H9 (cell line): ENCODE data around the gene RNF41. TPM values are rescaled to one million over a fixed set of nuclear protein-coding genes. Genes with fewer than 3 reads are reported as not detected.

Experiments
- DNase-seq: peaks from one replicate; pipeline ENCODE4 v3.0.0-alpha.2; 2017
- H2AFZ ChIP-seq: one replicate; pipeline ENCODE4 v1.6.1; 2013; ENCODE audit warnings: mild to moderate bottlenecking, low read length, control low read depth, moderate library complexity
- H2AK5ac ChIP-seq: 2 replicates; pipeline ENCODE4 v1.6.1; 2013; ENCODE audit warnings: low read length, control low read depth, mixed read lengths; ENCODE audit not compliant: insufficient read length
- H2BK120ac ChIP-seq: one replicate; pipeline ENCODE4 v1.6.1; 2013; ENCODE audit warnings: low read depth, mild to moderate bottlenecking, low read length, control low read depth, inconsistent platforms; ENCODE audit not compliant: poor library complexity, severe bottlenecking
- H2BK12ac ChIP-seq: 2 replicates; pipeline ENCODE4 v1.6.1; 2013; ENCODE audit warnings: low read length, control low read depth, mixed read lengths, low read depth; ENCODE audit not compliant: insufficient read length
- H2BK15ac ChIP-seq: 2 replicates; pipeline ENCODE4 v1.6.1; 2013; ENCODE audit warnings: low read depth, low read length, control low read depth
- H2BK20ac ChIP-seq: one replicate; pipeline ENCODE4 v1.6.1; 2013; ENCODE audit warnings: low read depth, mild to moderate bottlenecking, low read length, control low read depth, inconsistent platforms; ENCODE audit not compliant: poor library complexity, severe bottlenecking
- H2BK5ac ChIP-seq: 2 replicates; pipeline ENCODE4 v1.6.1; 2013; ENCODE audit warnings: low read length, control low read depth, mixed read lengths; ENCODE audit not compliant: insufficient read length
- H3K14ac ChIP-seq: 2 replicates; pipeline ENCODE4 v1.6.1; 2013; ENCODE audit warnings: low read length, control low read depth; ENCODE audit not compliant: insufficient read depth
- H3K18ac ChIP-seq: 2 replicates; pipeline ENCODE4 v1.6.1; 2013; ENCODE audit warnings: low read depth, mild to moderate bottlenecking, mixed read lengths, low read length, control low read depth; ENCODE audit not compliant: insufficient read length
- H3K23ac ChIP-seq: 2 replicates; pipeline ENCODE4 v1.6.1; 2013; ENCODE audit warnings: low read length, control low read depth, mixed read lengths, low read depth; ENCODE audit not compliant: insufficient read length
- H3K23me2 ChIP-seq: 2 replicates; pipeline ENCODE4 v1.6.1; 2013; ENCODE audit warnings: low read depth, mild to moderate bottlenecking, mixed read lengths, low read length, control low read depth; ENCODE audit not compliant: insufficient read length, poor library complexity, severe bottlenecking
- H3K27ac ChIP-seq: 2 replicates; pipeline ENCODE4 v1.5.1; 2013; ENCODE audit warnings: low read length, control low read depth, mixed read lengths, low read depth; ENCODE audit not compliant: insufficient read length
- H3K27me3 ChIP-seq: 2 replicates; pipeline ENCODE4 v1.6.1; 2013; ENCODE audit warnings: low read length, control low read depth, inconsistent platforms; ENCODE audit not compliant: insufficient read depth
- H3K4ac ChIP-seq: 2 replicates; pipeline ENCODE4 v1.6.1; 2013; ENCODE audit warnings: low read depth, mild to moderate bottlenecking, control low read depth, inconsistent platforms, low read length, moderate library complexity
- H3K4me1 ChIP-seq: 2 replicates; pipeline ENCODE4 v1.6.1; 2013; ENCODE audit warnings: low read length, control low read depth, inconsistent platforms; ENCODE audit not compliant: insufficient read depth
- H3K4me2 ChIP-seq: 2 replicates; pipeline ENCODE4 v1.6.1; 2013; ENCODE audit warnings: low read length, control low read depth, mixed read lengths; ENCODE audit not compliant: insufficient read length, insufficient read depth
- H3K56ac ChIP-seq: 2 replicates; pipeline ENCODE4 v1.6.1; 2013; ENCODE audit warnings: low read depth, mild to moderate bottlenecking, mixed read lengths, low read length, control low read depth; ENCODE audit not compliant: insufficient read length
- H3K79me1 ChIP-seq: 2 replicates; pipeline ENCODE4 v1.6.1; 2013; ENCODE audit warnings: low read depth, mild to moderate bottlenecking, moderate library complexity, low read length, control low read depth, inconsistent platforms; ENCODE audit not compliant: insufficient read depth, poor library complexity, severe bottlenecking
- H3K79me2 ChIP-seq: 2 replicates; pipeline ENCODE4 v1.6.1; 2013; ENCODE audit warnings: low read length, control low read depth, inconsistent platforms; ENCODE audit not compliant: insufficient read depth
- H3K9ac ChIP-seq: 2 replicates; pipeline ENCODE4 v1.6.1; 2013; ENCODE audit warnings: low read length, control low read depth, mixed read lengths; ENCODE audit not compliant: insufficient read length; ENCODE audit errors: extremely low read depth
- H3K9me3 ChIP-seq: one replicate; pipeline ENCODE4 v1.6.1; 2013; ENCODE audit warnings: low read depth, low read length, inconsistent platforms; ENCODE audit not compliant: control insufficient read depth
- H3T11ph ChIP-seq: one replicate; pipeline ENCODE4 v1.6.1; 2013; ENCODE audit warnings: mild to moderate bottlenecking, low read length, control low read depth, inconsistent platforms
- H4K20me1 ChIP-seq: one replicate; pipeline ENCODE4 v1.6.1; 2013; ENCODE audit not compliant: control insufficient read depth, insufficient read length, insufficient read depth
- H4K5ac ChIP-seq: 2 replicates; pipeline ENCODE4 v1.6.1; 2013; ENCODE audit warnings: low read depth, mild to moderate bottlenecking, mixed read lengths, low read length, control low read depth; ENCODE audit not compliant: insufficient read length
- H4K8ac ChIP-seq: replicated peaks from 2 replicates; pipeline ENCODE4 v1.6.1; 2013; ENCODE audit warnings: low read length, control low read depth, mixed read lengths, low read depth; ENCODE audit not compliant: insufficient read length
- H4K91ac ChIP-seq: 2 replicates; pipeline ENCODE4 v1.6.1; 2013; ENCODE audit warnings: low read depth, mild to moderate bottlenecking, moderate library complexity, mixed read lengths, low read length, control low read depth; ENCODE audit not compliant: insufficient read length
- H3K27ac Mint-ChIP-seq, 3 experiments: 2 replicates in 2 of 3; 3 replicates in 1 of 3; pipeline ENCODE4 v1.8.0; 2020 to 2021; ENCODE audit warnings: mixed read lengths in 3 of 3, mild to moderate bottlenecking in 1 of 3, moderate library complexity in 1 of 3
- H3K27me3 Mint-ChIP-seq: 2 replicates; pipeline ENCODE4 v1.8.0; 2021; ENCODE audit warnings: low read depth, mild to moderate bottlenecking, moderate library complexity, mixed read lengths
- H3K36me3 Mint-ChIP-seq, 3 experiments: 2 replicates in 2 of 3; 3 replicates in 1 of 3; pipeline ENCODE4 v1.8.0; 2020 to 2021; ENCODE audit warnings: low read depth in 3 of 3, mixed read lengths in 3 of 3; ENCODE audit not compliant: insufficient read depth in 1 of 3
- H3K4me1 Mint-ChIP-seq, 2 experiments: 2 replicates each; pipeline ENCODE4 v1.8.0; 2020; ENCODE audit warnings: mixed read lengths in 2 of 2
- H3K4me3 Mint-ChIP-seq, 2 experiments: 2 replicates in 1 of 2; 3 replicates in 1 of 2; pipeline ENCODE4 v1.8.0; 2020 to 2021; ENCODE audit warnings: mild to moderate bottlenecking in 2 of 2, mixed read lengths in 2 of 2, moderate library complexity in 1 of 2
- H3K9me3 Mint-ChIP-seq, 2 experiments: 2 replicates in 1 of 2; 3 replicates in 1 of 2; pipeline ENCODE4 v1.8.0; 2020; ENCODE audit warnings: mild to moderate bottlenecking in 2 of 2, mixed read lengths in 2 of 2, moderate library complexity in 1 of 2
- WGBS: extraction: QIAGEN DNeasy Blood & Tissue Kit; methylation state at CpG from one replicate; pipeline ENCODE4 v1.1.7; 2013; ENCODE audit warnings: missing lambda C conversion rate, low lambda C conversion rate, mixed read lengths; ENCODE audit not compliant: insufficient read length; ENCODE audit errors: extremely low coverage; 5-methylcytosine and 5-hydroxymethylcytosine counted together
- total RNA-seq: library from RNA; stranded (reverse); gene quantifications from 2 replicates; pipeline ENCODE4 v1.2.1, GENCODE V29; 2021
- TF ChIP-seq, protein P1 (sequence below): fragments of 200-600 bp; sonication (generic); conservative IDR thresholded peaks from 3 replicates; pipeline ENCODE4 v1.8.0; 2021; ENCODE audit warnings: antibody characterized with exemption, mild to moderate bottlenecking

The RNF41 gene
- total RNA-seq, 1 experiment from 2014 or later, result 60.8 TPM

GRCh38 chr12:56206452-56207166 lies 15.1 kb downstream of the RNF41 start:
- no CpG with 5 or more reads among the region's 14 CpGs for WGBS
- H3K4ac ChIP-seq, result no peak overlapping the region
- Mint-ChIP-seq H3K27ac (no peak overlapping the region; a peak in 1 of 7 replicates), H3K27me3 (no peaks in the 10 kb centered on the region), H3K36me3 (peaks cover 36 to 71% (median 61%) of the 10 kb centered on the region in 3 experiments; a peak in 6 of 7 replicates), H3K9me3 (no peaks in the 10 kb centered on the region), H3K4me3 (no peak overlapping the region), H3K4me1 (no peaks in the 10 kb centered on the region)
- H3K23ac ChIP-seq, result no peak overlapping the region
- H4K8ac ChIP-seq, result no peak overlapping the region
- no peak overlapping the region for H3T11ph ChIP-seq
- no peaks in the 10 kb centered on the region for H3K79me2 ChIP-seq
- no peak overlapping the region for H3K18ac ChIP-seq
- H3K56ac ChIP-seq, result no peak overlapping the region
- H2BK12ac ChIP-seq, result no peak overlapping the region
- H3K4me1 ChIP-seq, result no peaks in the 10 kb centered on the region
- H3K79me1 ChIP-seq, result no peaks in the 10 kb centered on the region
- no peak overlapping the region for H2BK20ac ChIP-seq
- TF ChIP-seq, protein P1, sequence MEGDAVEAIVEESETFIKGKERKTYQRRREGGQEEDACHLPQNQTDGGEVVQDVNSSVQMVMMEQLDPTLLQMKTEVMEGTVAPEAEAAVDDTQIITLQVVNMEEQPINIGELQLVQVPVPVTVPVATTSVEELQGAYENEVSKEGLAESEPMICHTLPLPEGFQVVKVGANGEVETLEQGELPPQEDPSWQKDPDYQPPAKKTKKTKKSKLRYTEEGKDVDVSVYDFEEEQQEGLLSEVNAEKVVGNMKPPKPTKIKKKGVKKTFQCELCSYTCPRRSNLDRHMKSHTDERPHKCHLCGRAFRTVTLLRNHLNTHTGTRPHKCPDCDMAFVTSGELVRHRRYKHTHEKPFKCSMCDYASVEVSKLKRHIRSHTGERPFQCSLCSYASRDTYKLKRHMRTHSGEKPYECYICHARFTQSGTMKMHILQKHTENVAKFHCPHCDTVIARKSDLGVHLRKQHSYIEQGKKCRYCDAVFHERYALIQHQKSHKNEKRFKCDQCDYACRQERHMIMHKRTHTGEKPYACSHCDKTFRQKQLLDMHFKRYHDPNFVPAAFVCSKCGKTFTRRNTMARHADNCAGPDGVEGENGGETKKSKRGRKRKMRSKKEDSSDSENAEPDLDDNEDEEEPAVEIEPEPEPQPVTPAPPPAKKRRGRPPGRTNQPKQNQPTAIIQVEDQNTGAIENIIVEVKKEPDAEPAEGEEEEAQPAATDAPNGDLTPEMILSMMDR, result peak; percentile 80
- no peak overlapping the region for H4K91ac ChIP-seq
- H2AFZ ChIP-seq, result no peak overlapping the region
- H3K27me3 ChIP-seq, result no peaks in the 10 kb centered on the region
- no peak overlapping the region for H2AK5ac ChIP-seq
- H2BK15ac ChIP-seq, result no peak overlapping the region
- no peak overlapping the region for H2BK5ac ChIP-seq
- DNase-seq, result peak; percentile 88
- H3K14ac ChIP-seq, result no peak overlapping the region
- no peak overlapping the region for H3K27ac ChIP-seq
- no peak overlapping the region for H3K9ac ChIP-seq
- no peak overlapping the region for H3K4me2 ChIP-seq
- H4K20me1 ChIP-seq, result no peaks in the 10 kb centered on the region
- no peak overlapping the region for H2BK120ac ChIP-seq
- no peaks in the 10 kb centered on the region for H3K9me3 ChIP-seq
- H4K5ac ChIP-seq, result no peak overlapping the region
- no peaks in the 10 kb centered on the region for H3K23me2 ChIP-seq
